ENCODE data around the gene GLIS1. TPM values are rescaled to one million over a fixed set of nuclear protein-coding genes. Genes with fewer than 3 reads are reported as not detected.

GLIS1 gene
- total RNA-seq, 1 experiment from 2014 or later: 0.13 TPM

- no peaks in the 10 kb centered on the region for H3K9me3 ChIP-seq (ENCODE audit: low read depth, low read length, poor library complexity, severe bottlenecking)
- ChIA-PET CTCF (no interaction called here), POLR2A (ENCODE audit: low non-redundant PET) (no interaction called here)
- no peak for DNase-seq (ENCODE audit: low spot score)
- intact Hi-C loops (cut with micrococcal nuclease; ENCODE audit: unreplicated experiment): no loop called here
- no peak overlapping the region for H3K27ac ChIP-seq (ENCODE audit: low read depth, low read length, poor library complexity, severe bottlenecking)
- no peaks in the 10 kb centered on the region for H3K36me3 ChIP-seq (ENCODE audit: insufficient read depth, low read length, poor library complexity, severe bottlenecking)
- no peak for TF ChIP-seq CTCF (conservative IDR thresholded peaks at IDR 0.05; ENCODE audit: low read depth, low read length)
- TF ChIP-seq EZH2 (IDR thresholded peaks at IDR 0.05; ENCODE audit: borderline replicate concordance, low read depth, low read length, poor library complexity, severe bottlenecking): no peak
- no TSS peak for BruUV-seq (replicated peaks)
- no peaks in the 10 kb centered on the region for H3K27me3 ChIP-seq (replicated peaks; ENCODE audit: insufficient read depth, low read depth, low read length, poor library complexity)
- H3K4me3 ChIP-seq (ENCODE audit: low read depth, low read length, poor library complexity, severe bottlenecking): no peak overlapping the region
- no peaks in the 10 kb centered on the region for H3K4me1 ChIP-seq (ENCODE audit: insufficient read depth, low read length, poor library complexity, severe bottlenecking)
Measured at GRCh38 chr1:53540604-53541262, 198.2 kb downstream of the GLIS1 start.

GRCh38 chr1:53539711-53540603 lies 199.0 kb downstream of the GLIS1 start:
- DNase-seq (ENCODE audit: low spot score): no peak
- intact Hi-C loops (cut with micrococcal nuclease; ENCODE audit: unreplicated experiment): no loop called here
- ChIA-PET CTCF (no interaction called here), POLR2A (ENCODE audit: low non-redundant PET) (no interaction called here)
- no peaks in the 10 kb centered on the region for H3K9me3 ChIP-seq (ENCODE audit: low read depth, low read length, poor library complexity, severe bottlenecking)
- H3K4me1 ChIP-seq (ENCODE audit: insufficient read depth, low read length, poor library complexity, severe bottlenecking): no peaks in the 10 kb centered on the region
- no peak overlapping the region for H3K4me3 ChIP-seq (ENCODE audit: low read depth, low read length, poor library complexity, severe bottlenecking)
- TF ChIP-seq EZH2 (IDR thresholded peaks at IDR 0.05; ENCODE audit: borderline replicate concordance, low read depth, low read length, poor library complexity, severe bottlenecking): no peak
- no peak for TF ChIP-seq CTCF (conservative IDR thresholded peaks at IDR 0.05; ENCODE audit: low read depth, low read length)
- no peaks in the 10 kb centered on the region for H3K27me3 ChIP-seq (replicated peaks; ENCODE audit: insufficient read depth, low read depth, low read length, poor library complexity)
- BruUV-seq (replicated peaks): no TSS peak
- H3K36me3 ChIP-seq (ENCODE audit: insufficient read depth, low read length, poor library complexity, severe bottlenecking): no peaks in the 10 kb centered on the region
- no peak overlapping the region for H3K27ac ChIP-seq (ENCODE audit: low read depth, low read length, poor library complexity, severe bottlenecking)

- H3K27ac ChIP-seq (ENCODE audit: low read depth, low read length, poor library complexity, severe bottlenecking): no peak overlapping the region
- BruUV-seq (replicated peaks): no TSS peak
- H3K4me3 ChIP-seq (ENCODE audit: low read depth, low read length, poor library complexity, severe bottlenecking): no peak overlapping the region
- no peaks in the 10 kb centered on the region for H3K4me1 ChIP-seq (ENCODE audit: insufficient read depth, low read length, poor library complexity, severe bottlenecking)
- H3K9me3 ChIP-seq (ENCODE audit: low read depth, low read length, poor library complexity, severe bottlenecking): no peaks in the 10 kb centered on the region
- DNase-seq (ENCODE audit: low spot score): no peak
- no peaks in the 10 kb centered on the region for H3K36me3 ChIP-seq (ENCODE audit: insufficient read depth, low read length, poor library complexity, severe bottlenecking)
- intact Hi-C loops (cut with micrococcal nuclease; ENCODE audit: unreplicated experiment): no loop called here
- CTCF ChIA-PET: no interaction called here
- no peak for TF ChIP-seq CTCF (conservative IDR thresholded peaks at IDR 0.05; ENCODE audit: low read depth, low read length)
- POLR2A ChIA-PET (ENCODE audit: low non-redundant PET): no interaction called here
- H3K27me3 ChIP-seq (replicated peaks; ENCODE audit: insufficient read depth, low read depth, low read length, poor library complexity): no peaks in the 10 kb centered on the region
Measured at GRCh38 chr1:53539226-53539625, 199.7 kb downstream of the GLIS1 start.

Data from A673 (cell line).